GM18909 (cell line): ENCODE results near the gene FCER2.
A peak's percentile ranks its signal among the peaks of the same experiment; 100 is the strongest.

ENCODE experiments used
- ATAC-seq: cut with Tn5 transposase; IDR thresholded peaks from one replicate; pipeline ENCODE4 v1.9.1; 2021; ENCODE audit warnings: mild to moderate bottlenecking; ENCODE audit not compliant: unreplicated experiment, poor library complexity

Gene FCER2

DNA sequence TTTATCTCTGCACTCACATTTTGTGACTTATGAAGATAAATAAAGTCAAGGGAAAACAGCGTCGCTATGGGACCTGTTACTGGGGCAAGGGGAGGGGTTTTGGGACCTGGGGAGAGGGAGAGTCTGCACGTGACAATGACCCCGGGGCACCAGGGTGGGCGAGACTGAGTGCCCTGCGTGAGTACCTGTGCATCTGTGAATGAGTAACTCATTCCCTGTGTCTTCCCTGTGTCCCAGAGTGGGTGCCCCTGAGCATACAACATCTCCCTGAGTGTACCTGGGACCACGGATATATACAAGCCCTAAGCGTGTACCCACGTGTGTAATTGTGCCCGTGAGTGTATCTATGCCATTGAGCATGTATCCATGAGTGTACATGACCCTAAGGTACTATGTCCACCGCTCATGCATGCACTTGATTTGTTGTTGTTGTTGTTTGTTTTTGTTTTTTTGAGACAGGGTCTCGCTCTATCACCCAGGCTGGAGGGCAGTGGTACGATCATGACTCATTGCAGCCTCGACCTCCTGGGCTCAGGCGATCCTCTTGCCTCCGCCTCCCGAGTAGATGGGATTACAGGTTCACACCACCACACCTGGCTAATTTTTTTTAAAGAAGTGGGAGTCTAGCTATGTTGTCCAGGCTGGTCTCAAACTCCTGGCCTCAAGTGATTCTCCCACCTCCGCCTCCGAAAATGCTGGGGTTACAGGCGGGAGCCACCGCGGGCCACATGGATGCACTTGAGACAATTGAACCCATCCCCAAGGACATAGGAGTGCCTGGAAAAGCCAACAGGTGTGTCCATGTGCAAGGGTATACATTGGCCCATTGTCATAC, 21.9 kb downstream of the FCER2 start:
- ATAC-seq: no peak

DNA sequence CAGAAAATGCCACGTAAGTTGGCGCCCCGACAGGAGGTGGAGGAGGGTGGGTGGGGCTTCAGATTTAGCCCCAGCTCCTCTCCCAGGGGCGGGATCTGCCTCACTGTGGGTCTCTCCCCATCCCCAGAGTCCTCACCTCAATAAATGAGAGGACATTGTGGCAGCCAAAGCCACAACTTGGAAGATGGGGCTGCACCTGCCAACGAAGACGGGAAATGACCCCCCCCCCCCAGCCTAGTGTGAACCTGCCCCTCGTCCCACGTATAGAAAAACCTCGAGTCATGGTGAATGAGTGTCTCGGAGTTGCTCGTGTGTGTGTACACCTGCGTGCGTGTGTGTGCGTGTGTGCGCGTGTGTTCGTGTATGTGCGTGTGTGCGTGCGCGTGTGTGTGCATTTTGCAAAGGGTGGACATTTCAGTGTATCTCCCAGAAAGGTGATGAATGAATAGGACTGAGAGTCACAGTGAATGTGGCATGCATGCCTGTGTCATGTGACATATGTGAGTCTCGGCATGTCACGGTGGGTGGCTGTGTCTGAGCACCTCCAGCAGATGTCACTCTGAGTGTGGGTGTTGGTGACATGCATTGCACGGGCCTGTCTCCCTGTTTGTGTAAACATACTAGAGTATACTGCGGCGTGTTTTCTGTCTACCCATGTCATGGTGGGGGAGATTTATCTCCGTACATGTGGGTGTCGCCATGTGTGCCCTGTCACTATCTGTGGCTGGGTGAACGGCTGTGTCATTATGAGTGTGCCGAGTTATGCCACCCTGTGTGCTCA, 22.8 kb downstream of the FCER2 start:
- peak; percentile 51 for ATAC-seq

DNA sequence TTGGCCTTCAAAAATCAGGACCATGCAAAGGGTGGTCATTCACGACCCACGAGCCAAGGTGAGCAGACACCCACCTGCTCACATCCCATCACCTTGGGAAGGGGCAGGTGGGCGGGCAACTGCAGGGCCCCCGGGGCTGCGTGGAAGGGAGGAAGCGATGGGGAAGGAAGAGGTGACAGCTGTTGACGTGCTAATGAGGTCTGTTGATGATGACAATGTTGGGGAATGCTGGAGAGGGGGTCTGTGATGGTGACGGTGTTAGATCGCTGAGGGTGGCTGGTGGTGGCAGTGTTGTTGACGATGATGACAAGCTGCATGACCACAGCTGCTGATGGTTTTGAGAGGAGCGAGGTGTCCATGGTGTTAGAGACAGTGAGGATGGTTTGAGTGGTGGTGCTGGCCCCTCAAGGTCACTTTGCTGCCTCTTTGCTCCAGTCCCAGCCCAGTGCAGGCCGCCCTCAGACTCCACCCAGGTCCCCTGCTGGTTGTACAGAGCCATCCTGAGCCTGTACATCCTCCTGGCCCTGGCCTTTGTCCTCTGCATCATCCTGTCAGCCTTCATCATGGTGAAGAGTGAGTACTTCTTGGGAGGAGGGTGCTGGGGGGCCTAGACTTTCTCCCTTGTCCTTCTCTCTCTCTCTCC, 24.1 kb downstream of the FCER2 start:
- no peak for ATAC-seq

DNA sequence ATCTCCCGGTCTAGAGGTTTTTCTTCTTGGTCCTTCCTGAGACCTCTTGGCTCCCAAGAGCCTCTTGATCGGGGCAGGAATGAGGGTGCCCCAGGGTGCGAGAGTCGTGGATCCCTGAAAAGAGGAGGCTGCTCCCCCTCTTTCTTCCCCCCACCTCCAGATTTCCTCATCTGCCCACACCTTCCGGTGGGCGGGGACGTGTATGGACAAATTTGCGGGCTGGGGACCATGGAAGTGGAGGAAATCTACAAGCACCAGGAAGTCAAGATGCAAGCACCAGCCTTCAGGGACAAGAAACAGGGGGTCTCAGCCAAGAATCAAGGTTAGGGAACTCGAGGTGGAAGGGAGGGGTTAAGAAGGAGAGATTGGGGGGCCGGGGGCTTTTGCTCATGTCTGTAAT, 25.1 kb downstream of the FCER2 start, which contains the start of gene MCEMP1:
TSS of gene MCEMP1 (plus strand) at position 237 of the 400 bp plus-strand sequence. CDS start at position 268, 31 bp downstream.
- no peak for ATAC-seq

DNA sequence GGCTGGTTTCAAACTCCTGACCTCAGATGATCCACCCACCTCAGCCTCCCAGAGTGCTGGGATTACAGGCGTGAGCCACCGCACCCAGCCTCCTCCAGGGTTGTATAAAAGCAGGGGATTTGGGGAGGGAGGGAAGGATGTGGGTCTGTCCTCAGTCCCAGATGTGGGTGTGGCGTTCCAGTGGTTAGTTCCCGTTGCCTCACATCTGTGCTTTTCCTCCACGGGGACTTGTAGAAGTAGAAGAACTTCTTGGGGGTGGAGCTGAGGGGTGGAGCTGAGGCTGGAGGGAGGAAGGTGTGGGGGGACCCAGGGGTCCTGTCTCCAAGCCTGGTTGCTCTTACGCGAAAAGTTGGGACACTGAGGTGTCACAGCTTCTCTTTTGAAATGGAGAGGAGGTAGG, 25.6 kb downstream of the FCER2 start:
- no peak for ATAC-seq

DNA sequence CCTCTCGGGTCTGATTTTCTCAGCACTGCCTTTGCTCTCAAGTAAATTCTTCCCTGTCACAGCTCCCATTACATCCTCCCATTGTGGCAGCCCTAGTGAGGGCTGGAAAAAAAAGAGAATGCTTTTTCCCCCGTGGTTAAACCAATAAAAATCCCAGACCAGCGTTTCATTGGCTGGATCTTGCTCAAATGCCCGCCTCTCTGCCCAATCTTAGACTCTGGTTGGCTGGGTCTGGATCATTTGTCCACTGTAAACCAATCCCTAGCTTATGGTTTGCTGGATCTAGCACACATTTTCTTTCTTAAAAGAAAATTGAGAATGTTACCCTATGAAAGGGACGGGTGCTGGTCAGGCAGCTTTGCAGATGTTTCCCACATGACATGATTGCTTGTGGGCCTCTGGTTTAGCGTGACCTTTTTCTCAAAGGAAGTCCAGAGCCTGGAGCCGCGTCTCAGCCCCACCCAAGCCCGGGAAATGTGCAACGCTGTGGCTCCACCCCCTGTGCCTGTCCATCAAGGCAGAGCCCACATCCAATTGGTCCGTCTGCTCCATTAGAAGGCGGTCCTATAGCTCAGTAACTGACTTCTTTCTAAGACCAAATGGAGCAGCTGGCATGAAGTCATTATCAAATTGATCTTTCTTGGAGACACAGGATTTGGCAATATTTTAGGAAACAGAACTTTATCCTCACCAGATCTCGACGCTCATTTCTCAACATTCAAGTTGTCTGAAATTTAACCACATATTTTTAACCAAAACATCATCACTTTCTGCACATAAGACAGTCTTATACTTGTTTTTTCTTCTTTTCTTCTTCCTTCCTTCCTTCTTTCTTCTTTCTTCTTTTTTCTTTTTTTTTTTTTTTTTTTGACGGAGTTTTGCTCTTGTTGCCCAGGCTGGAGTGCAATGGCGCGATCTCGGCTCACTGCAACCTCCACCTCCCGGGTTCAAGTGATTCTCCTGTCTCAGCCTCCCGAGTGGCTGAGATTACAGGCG, 27.6 kb downstream of the FCER2 start:
- no peak for ATAC-seq

DNA sequence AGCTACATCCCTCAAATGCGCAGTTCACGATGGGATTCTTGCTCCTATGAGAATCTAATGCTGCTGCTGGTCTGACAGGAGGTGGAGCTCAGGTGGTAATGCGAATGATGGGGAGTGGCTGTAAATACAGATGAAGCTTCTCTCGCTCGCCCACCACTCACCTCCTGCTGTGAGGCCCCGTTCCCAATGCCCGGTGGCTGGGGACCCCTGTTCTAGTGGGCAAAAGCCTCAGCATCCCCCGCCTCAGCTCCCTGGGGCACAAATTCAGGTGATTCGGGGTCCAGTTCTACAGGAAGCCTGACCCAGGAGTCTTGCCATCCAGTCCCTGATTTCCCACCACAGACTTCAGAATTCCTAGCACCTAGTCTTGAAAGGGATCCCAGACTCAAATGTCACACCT, 29.4 kb downstream of the FCER2 start:
- no peak for ATAC-seq

DNA sequence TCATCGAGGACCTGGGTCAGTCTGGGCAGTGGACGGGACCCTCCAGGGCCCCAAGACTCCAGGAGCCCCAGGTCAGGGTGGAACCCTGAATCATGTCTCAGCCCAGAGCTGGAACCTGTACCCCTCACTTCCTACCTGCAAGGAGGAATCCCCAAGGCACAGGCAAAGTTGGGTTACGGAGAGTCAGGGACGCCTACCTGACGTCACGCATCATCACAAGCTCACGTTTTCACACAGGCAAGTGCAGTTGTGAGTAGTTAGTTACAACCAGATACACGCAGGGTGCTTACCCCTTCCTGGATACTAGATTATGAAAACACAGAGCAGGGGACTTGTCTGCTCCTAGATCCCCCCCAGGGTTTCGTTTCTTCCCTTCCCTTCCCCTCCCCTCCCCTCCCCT, 31.1 kb downstream of the FCER2 start:
- no peak for ATAC-seq

DNA sequence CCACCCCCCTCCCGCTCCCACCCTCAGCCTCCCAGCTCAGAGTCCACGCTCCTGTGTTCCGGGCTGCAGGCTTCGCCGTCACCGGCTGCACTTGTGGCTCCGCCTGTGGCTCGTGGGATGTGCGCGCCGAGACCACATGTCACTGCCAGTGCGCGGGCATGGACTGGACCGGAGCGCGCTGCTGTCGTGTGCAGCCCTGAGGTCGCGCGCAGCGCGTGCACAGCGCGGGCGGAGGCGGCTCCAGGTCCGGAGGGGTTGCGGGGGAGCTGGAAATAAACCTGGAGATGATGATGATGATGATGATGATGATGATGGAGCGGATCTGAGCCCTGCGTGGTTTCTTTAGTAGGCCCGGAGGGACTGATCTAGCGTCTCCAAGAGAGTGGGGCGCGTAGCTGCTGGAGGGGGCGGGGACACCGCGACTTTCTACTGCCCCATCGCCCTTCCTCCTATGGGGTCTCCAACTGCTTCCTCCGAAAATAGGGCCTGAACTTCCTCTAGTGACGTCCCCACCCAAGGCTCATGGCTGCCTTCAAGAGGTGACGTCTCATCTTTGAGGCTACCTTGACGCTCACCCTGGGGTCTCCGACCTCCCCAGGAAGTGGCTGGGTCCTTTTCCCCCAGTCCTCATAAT, 31.7 kb downstream of the FCER2 start:
- no peak for ATAC-seq

DNA sequence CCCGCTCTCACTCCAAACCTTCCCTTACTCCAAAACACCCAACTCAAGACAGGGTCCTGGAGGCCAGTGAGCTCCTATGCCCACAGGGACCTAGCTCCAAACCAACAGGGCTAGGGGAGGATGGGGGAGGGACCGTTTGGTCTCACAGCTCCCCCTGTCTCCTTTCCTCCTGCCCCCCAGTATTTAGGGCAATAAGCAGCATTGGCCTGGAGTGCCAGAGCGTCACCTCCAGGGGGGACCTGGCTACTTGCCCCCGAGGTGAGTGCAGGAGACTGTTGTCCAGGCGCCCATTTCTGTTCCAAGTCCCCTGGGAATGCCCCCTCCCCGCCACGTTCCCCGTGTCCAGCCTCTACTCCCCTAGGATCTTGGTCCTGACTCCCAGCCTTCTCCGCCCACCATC, 32.3 kb downstream of the FCER2 start:
- no peak for ATAC-seq

DNA sequence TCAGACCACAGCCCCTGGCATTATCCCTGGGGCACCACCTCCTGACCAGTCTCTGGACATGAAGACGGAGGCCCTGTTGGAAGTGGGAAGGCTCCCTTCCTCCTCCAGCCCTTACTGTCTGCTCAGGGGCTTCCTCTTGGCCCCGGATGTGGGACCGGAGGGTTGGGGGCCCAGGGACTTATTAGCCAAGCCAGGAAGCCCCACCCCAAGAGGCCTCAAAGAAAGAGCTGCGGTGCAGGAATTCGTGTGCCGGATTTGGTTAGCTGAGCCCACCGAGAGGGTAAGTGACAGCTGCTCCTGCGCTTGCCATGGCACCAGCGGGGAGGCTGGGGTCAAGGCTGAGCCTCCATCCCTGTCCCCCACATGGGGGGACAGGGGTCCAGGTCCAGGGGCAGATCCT, 33.1 kb downstream of the FCER2 start, which contains the start of gene RETN:
TSS of gene RETN (plus strand) at position 208 of the 400 bp plus-strand sequence. CDS start 278 bp downstream, outside the sequence.
- ATAC-seq: no peak

DNA sequence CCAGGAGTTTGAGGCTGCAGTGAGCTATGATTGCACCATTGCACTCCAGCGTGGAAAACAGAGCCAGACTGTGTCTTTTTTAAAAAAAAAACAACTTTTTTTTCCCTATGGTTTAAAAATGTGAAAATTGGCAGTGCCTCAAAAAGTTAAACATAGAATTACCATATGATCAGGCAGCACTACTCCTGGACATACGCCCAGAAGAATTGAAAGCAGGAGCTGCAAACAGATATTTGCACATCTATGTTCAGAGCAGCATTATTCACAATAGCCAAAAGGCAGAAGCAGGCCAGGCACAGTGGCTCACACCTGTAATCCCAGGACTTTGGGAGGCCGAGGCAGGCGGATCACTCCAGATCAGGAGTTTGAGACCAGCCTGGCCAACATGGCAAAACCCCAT, 36.9 kb downstream of the FCER2 start:
- no peak for ATAC-seq

DNA sequence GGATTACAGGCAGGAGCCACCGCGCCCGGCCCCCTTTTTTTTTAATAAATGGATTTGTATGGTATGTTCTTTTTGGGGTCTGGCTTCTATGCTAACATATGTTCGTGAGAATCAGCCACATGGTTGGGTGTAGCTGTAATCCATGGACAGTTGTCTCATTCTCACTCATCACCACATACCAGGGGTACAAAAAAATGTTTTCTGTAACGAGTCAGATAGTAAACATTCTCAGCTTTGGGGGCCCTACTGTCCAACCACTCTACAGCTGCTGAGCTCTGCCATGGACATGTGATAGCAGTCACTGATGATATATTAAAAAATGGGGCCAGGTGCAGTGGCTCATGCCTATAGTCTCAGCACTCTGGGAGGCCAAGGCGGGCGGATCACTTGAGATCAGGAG, 38.2 kb downstream of the FCER2 start:
- no peak for ATAC-seq

DNA sequence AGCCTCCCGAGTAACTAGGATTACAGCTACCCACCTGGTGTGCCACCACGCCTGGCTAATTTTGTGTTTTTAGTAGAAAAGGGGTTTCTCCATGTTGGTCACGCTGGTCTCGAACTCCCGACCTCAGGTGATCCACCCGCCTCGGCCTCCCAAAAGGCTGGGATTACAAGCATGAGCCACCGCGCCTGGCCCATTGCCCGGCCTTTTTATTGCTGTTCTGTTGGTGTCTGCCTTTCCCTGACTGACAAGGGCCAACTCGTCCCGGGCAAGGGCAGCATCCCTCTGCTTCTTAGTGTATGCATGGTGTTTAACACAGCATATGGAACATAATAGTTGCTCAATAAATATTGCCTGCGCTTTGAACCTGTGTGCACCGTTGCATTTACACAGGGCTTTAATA, 39.3 kb downstream of the FCER2 start:
- no peak for ATAC-seq

DNA sequence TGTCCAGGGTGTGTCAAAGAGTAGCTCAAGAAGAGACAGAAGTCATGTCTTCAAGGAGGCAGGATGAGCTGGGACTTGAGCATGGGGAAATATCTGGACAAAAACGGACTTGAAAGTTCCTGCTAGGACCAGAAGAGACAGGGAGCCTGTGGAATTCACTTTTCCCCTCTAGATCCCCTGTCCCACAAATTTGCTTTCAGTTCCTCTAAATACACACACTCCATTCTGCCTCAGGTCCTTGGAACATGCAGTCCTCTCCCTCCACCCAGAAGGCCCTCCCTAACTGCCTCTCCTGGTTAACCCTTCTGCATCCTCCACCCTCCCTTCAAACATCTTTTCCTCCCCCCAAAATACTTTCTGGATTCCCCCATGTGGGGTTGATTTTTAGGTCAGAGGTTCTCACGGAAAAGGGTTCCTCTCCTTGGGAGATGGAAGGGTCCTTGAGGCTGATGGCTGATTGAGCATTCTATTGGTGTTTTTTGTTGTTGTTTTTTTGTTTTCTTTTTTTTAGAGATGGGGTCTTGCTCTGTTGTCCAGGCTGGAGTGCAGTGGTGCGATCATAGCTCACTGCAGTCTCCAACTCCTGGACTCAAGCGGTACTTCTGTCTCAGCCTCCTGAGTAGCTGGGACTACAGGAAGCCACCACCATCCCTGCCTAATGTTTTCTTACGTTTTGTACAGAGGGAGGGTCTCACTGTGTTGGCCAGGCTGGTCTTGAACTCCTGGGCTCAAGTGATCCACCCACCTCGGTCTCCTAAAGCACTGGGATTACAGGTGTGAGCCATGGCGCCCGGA, 40.0 kb downstream of the FCER2 start:
- no peak for ATAC-seq

DNA sequence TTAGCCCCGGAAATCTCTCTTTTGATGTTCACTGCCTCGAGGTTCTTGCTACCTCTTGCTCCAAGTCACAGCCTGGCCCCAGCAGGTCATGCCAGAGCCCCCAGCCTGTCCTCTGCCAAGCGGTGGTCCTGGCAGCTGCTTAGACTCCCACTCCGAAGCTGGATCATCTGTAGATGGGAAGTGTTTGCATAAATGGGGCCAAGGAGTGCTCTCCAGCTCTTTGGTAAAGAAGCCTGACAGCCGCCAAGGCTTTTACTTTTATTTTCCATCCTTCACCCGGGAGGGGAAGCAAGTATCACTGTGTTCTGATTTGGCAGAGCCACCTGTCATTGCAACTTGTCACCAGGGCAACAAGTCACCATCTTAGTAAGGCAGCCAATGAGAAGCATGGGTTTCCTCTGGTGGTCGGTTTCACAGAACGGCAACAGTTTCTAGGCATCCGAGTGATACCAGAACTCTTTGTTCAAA, 43.7 kb downstream of the FCER2 start:
- ATAC-seq: peak; percentile 64

DNA sequence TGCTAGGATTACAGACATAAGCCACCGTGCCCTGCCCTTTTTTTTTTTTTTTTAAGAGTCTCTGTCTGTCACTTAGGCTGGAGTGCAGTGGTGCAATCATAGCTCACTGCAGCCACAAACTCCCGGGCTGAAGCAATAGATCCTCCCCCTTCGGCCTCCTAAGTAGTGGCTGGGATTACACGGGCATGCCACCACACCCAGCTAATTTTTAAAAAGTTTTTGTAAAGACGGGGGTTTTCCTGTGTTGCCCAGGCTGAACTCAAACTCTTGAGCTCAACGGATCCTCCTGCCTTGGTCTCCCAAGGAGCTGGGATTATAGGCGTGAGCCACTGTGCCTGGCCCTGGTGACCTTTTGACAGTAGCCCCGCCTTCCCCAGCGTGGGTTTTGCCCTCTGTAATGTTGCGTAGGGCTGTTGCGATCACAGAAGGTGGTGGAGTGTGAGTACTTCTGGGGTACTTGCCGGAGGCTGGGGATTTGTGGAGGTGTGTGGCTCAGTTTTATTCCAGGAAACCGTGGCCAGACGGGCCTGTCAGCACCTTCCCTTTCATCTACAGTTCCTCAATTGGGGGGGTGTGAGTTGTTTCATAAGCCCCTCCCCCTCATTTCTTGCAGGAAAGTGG, 44.7 kb downstream of the FCER2 start:
- no peak for ATAC-seq

DNA sequence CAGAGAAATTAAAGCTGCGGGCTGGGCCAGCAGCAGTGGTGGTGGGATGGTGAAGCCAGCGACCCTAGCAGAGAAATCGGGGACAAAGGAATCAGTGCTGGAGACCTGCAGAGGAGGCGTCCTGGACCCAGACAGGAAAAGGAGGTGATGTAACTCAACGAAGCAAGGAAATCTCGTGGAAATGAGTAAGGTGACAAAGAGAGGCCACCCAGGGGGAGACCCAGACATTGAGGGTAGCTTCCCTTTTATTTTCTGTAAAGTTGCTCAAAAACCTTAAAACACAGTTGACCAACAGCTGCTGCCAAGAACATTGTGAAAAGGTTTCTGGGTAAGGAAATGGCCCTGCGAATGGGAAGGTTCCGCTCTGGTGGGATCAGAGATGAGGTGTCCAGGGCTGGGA, 46.4 kb downstream of the FCER2 start:
- no peak for ATAC-seq
